Neural cell (in vitro differentiated cells): ENCODE measurements around the gene DDC. TPM values are rescaled to one million over a fixed set of nuclear protein-coding genes. Genes with fewer than 3 reads are reported as not detected.
"Not testable (repeated sequence)": the region's sequence is repeated elsewhere in the genome, so short reads cannot be mapped to it uniquely, and the experiment has no call there.

ENCODE experiments used
- H2AFZ ChIP-seq: fragments of 200-600, 300-800 bp; sonication (generic), shearing (Covaris generic); 2 replicates; pipeline ENCODE4 v1.6.0; 2014; ENCODE audit warnings: low read depth, mild to moderate bottlenecking, antibody characterized with exemption, low read length, moderate library complexity
- H3F3A ChIP-seq: fragments of 200-600 bp; shearing (Covaris generic); 2 replicates; pipeline ENCODE4 v1.6.1; 2016; ENCODE audit warnings: mild to moderate bottlenecking, moderate library complexity, mixed read lengths, antibody characterized with exemption, low read length; ENCODE audit not compliant: insufficient read depth, poor library complexity, severe bottlenecking
- H3K27ac ChIP-seq: fragments of 200-600, 300-800 bp; sonication (generic), shearing (Covaris generic); 2 replicates; pipeline ENCODE4 v1.5.1; 2014; ENCODE audit warnings: mild to moderate bottlenecking, low read length, moderate library complexity
- H3K27me3 ChIP-seq: fragments of 300-800, 200-600 bp; sonication (generic), shearing (Covaris generic); 2 replicates; pipeline ENCODE4 v1.6.0; 2014; ENCODE audit warnings: mild to moderate bottlenecking, low read depth, low read length, moderate library complexity; ENCODE audit not compliant: insufficient read depth
- H3K36me3 ChIP-seq: fragments of 300-800, 200-600 bp; sonication (generic), shearing (Covaris generic); 2 replicates; pipeline ENCODE4 v1.5.1; 2014; ENCODE audit warnings: mild to moderate bottlenecking, antibody characterized with exemption, low read length, moderate library complexity; ENCODE audit not compliant: insufficient read depth
- H3K4me2 ChIP-seq: fragments of 300-800, 200-600 bp; sonication (generic), shearing (Covaris generic); 2 replicates; pipeline ENCODE4 v1.6.0; 2014; ENCODE audit warnings: mild to moderate bottlenecking, low read length
- H3K4me3 ChIP-seq: fragments of 300-800, 200-600 bp; sonication (generic), shearing (Covaris generic); 2 replicates; pipeline ENCODE4 v1.5.1; 2014; ENCODE audit warnings: mild to moderate bottlenecking, low read length, moderate library complexity
- H3K79me2 ChIP-seq: fragments of 200-600 bp; shearing (Covaris generic); replicated peaks from 2 replicates; pipeline ENCODE4 v1.6.0; 2014; ENCODE audit warnings: mild to moderate bottlenecking, low read length, moderate library complexity; ENCODE audit not compliant: insufficient read depth
- H3K9ac ChIP-seq: fragments of 300-800, 200-600 bp; sonication (generic), shearing (Covaris generic); 2 replicates; pipeline ENCODE4 v1.6.1; 2016; ENCODE audit warnings: mild to moderate bottlenecking, low read length, mixed read lengths
- H3K9me2 ChIP-seq: fragments of 200-600 bp; shearing (Covaris generic); 2 replicates; pipeline ENCODE4 v1.6.1; 2016; ENCODE audit warnings: mild to moderate bottlenecking, low read length, mixed read lengths; ENCODE audit not compliant: insufficient read depth
- H3K9me3 ChIP-seq: fragments of 200-600, 300-800 bp; sonication (generic), shearing (Covaris generic); 2 replicates; pipeline ENCODE4 v1.6.1; 2016; ENCODE audit warnings: mild to moderate bottlenecking, mixed run types, low read length, moderate library complexity, mixed read lengths
- H4K20me1 ChIP-seq: fragments of 200-600 bp; shearing (Covaris generic); 2 replicates; pipeline ENCODE4 v1.6.1; 2016; ENCODE audit warnings: mild to moderate bottlenecking, mixed run types; ENCODE audit not compliant: insufficient read depth
- CTCF ChIP-seq: fragments of 450-650 bp; IDR thresholded peaks from 2 replicates; pipeline ENCODE4 v1.5.1; 2014; ENCODE audit warnings: antibody characterized with exemption, mild to moderate bottlenecking, moderate library complexity; ENCODE audit not compliant: poor library complexity, severe bottlenecking
- EP300 ChIP-seq: fragments of 450-650 bp; conservative IDR thresholded peaks from 2 replicates; pipeline ENCODE4 v1.6.1; 2014; ENCODE audit warnings: antibody characterized with exemption, mild to moderate bottlenecking, moderate library complexity; ENCODE audit not compliant: poor library complexity, severe bottlenecking
- EZH2 ChIP-seq: fragments of 200-600, 300-800 bp; shearing (Covaris generic), sonication (generic); IDR thresholded peaks from 2 replicates; pipeline ENCODE4 v1.6.1; 2014; ENCODE audit warnings: antibody characterized with exemption, low read length, borderline replicate concordance, mild to moderate bottlenecking; ENCODE audit not compliant: insufficient read depth, poor library complexity, severe bottlenecking
- MXI1 ChIP-seq: fragments of 450-650 bp; conservative IDR thresholded peaks from 2 replicates; pipeline ENCODE4 v1.6.1; 2014; ENCODE audit warnings: antibody characterized with exemption, mild to moderate bottlenecking; ENCODE audit not compliant: poor library complexity, severe bottlenecking
- POLR2AphosphoS5 ChIP-seq: IDR thresholded peaks from 2 replicates; pipeline ENCODE4 v1.6.1; 2012
- RAD21 ChIP-seq: fragments of 450-650 bp; conservative IDR thresholded peaks from 2 replicates; pipeline ENCODE4 v1.6.1; 2014; ENCODE audit warnings: antibody characterized with exemption, mild to moderate bottlenecking, moderate library complexity
- REST ChIP-seq: IDR thresholded peaks from 2 replicates; pipeline ENCODE4 v1.6.1; 2012; ENCODE audit warnings: borderline replicate concordance
- SMC3 ChIP-seq: fragments of 450-650 bp; conservative IDR thresholded peaks from 2 replicates; pipeline ENCODE4 v1.6.1; 2014; ENCODE audit warnings: antibody characterized with exemption, mild to moderate bottlenecking, moderate library complexity; ENCODE audit not compliant: poor library complexity
- TAF1 ChIP-seq: IDR thresholded peaks from 2 replicates; pipeline ENCODE4 v1.6.1; 2012; ENCODE audit warnings: low read depth
- polyA plus RNA-seq: library from polyadenylated mRNA; depleted of rRNA; stranded (reverse); fragments of >200 nt; gene quantifications from 2 replicates; pipeline ENCODE4 v1.2.3, GENCODE V29; 2014

Gene DDC
- polyA plus RNA-seq, 1 donor from 2014 or later = 42.9 TPM

- Histone ChIP-seq H3K9me3 (no peaks in the 10 kb centered on the region), H3K9ac (no peak overlapping the region), H3F3A (peaks cover 7% of the 10 kb centered on the region), H3K4me3 (no peak overlapping the region), H3K36me3 (no peaks in the 10 kb centered on the region), H2AFZ (no peak overlapping the region), H4K20me1 (no peaks in the 10 kb centered on the region), H3K27ac (no peak overlapping the region), H3K4me2 (no peak overlapping the region), H3K9me2 (no peaks in the 10 kb centered on the region), H3K79me2 (no peaks in the 10 kb centered on the region), H3K27me3 (no peaks in the 10 kb centered on the region)
- TF ChIP-seq RAD21 (no peak), SMC3 (no peak), POLR2AphosphoS5 (no peak), MXI1 (no peak), EZH2 (no peak), EP300 (no peak), TAF1 (no peak), CTCF (no peak), REST (no peak)
Observed at GRCh38 chr7:50528266-50529092, 36.7 kb downstream of the DDC start.

- not testable (repeated sequence) for H4K20me1 ChIP-seq, H3K4me3 ChIP-seq, H3K9ac ChIP-seq, H3K36me3 ChIP-seq, H3K9me3 ChIP-seq, H3K27me3 ChIP-seq, H3F3A ChIP-seq, H3K9me2 ChIP-seq, H3K27ac ChIP-seq, H3K79me2 ChIP-seq, H2AFZ ChIP-seq, H3K4me2 ChIP-seq
Observed at GRCh38 chr7:50519350-50519749, 45.9 kb downstream of the DDC start.
